HepG2 (cell line): ENCODE results near the gene AGBL1.

Experiments
- BRCA1 ChIP-seq: sonication (generic); formaldehyde crosslinking; IDR thresholded peaks from 2 replicates; pipeline ENCODE4 v1.4.0; 2020; ENCODE audit warnings: missing genetic modification reagents
- CTCF ChIP-seq: sonication (generic); formaldehyde crosslinking; IDR thresholded peaks from 2 replicates; pipeline ENCODE4 v1.5.0; 2020; ENCODE audit warnings: mild to moderate bottlenecking, missing genetic modification reagents, moderate library complexity
- EP300 ChIP-seq, 3 experiments: sonication (generic) in 1 of 3; formaldehyde crosslinking in 1 of 3; IDR thresholded peaks; 2 replicates each; pipeline versions ENCODE4 v1.5.1 to v1.6.1; 2011 to 2020; ENCODE audit warnings: low read depth in 2 of 3, low read length in 2 of 3, borderline replicate concordance in 1 of 3, improper control_type of control experiment in 1 of 3, mild to moderate bottlenecking in 1 of 3, missing genetic modification reagents in 1 of 3, moderate library complexity in 1 of 3
- HDAC2 ChIP-seq: sonication (generic); formaldehyde crosslinking; IDR thresholded peaks from 2 replicates; pipeline ENCODE4 v1.4.0; 2020; ENCODE audit warnings: missing genetic modification reagents
- JUN ChIP-seq: sonication (generic); formaldehyde crosslinking; IDR thresholded peaks from 2 replicates; pipeline ENCODE4 v1.4.0; 2020; ENCODE audit warnings: mild to moderate bottlenecking, missing genetic modification reagents
- RAD21 ChIP-seq: fragments of 450-650 bp; formaldehyde crosslinking; IDR thresholded peaks from 2 replicates; pipeline ENCODE4 v1.5.0; 2020; ENCODE audit warnings: mild to moderate bottlenecking
- RELA ChIP-seq: sonication (generic); formaldehyde crosslinking; IDR thresholded peaks from 2 replicates; pipeline ENCODE4 v1.4.0; 2020; ENCODE audit warnings: missing genetic modification reagents
- ZBTB26 ChIP-seq: IDR thresholded peaks from 2 replicates; pipeline ENCODE4 v1.6.1; 2016; ENCODE audit warnings: missing compliant biosample characterization, missing genetic modification reagents, borderline replicate concordance
- ZNF235 ChIP-seq: sonication (generic); formaldehyde crosslinking; IDR thresholded peaks from 2 replicates; pipeline ENCODE4 v1.8.1; 2023; ENCODE audit warnings: mild to moderate bottlenecking, missing genetic modification reagents, borderline replicate concordance
- ZNF567 ChIP-seq: sonication (generic); formaldehyde crosslinking; IDR thresholded peaks from 2 replicates; pipeline ENCODE4 v1.8.1; 2023; ENCODE audit warnings: mild to moderate bottlenecking, missing genetic modification reagents, borderline replicate concordance
- ZNF598 ChIP-seq: sonication (generic); formaldehyde crosslinking; IDR thresholded peaks from 2 replicates; pipeline ENCODE4 v1.5.1; 2020; ENCODE audit warnings: mild to moderate bottlenecking, missing genetic modification reagents, borderline replicate concordance
- ZSCAN5A ChIP-seq: sonication (generic); formaldehyde crosslinking; IDR thresholded peaks from 2 replicates; pipeline ENCODE4 v1.8.0; 2022; ENCODE audit warnings: mild to moderate bottlenecking, missing genetic modification reagents, borderline replicate concordance

GRCh38 chr15:86664581-86664980 is 584.9 kb downstream of the AGBL1 start:
- no peak for TF ChIP-seq RELA (CRISPR knock-in tag)
- TF ChIP-seq CTCF = no peak
- TF ChIP-seq JUN (CRISPR knock-in tag) = no peak
- TF ChIP-seq EP300 (IDR thresholded peaks at IDR 0.05; ENCODE audit: low read depth in 2 of 2, low read length in 2 of 2) = no peak
- TF ChIP-seq EP300 (CRISPR knock-in tag; IDR thresholded peaks at IDR 0.05; ENCODE audit: borderline replicate concordance) = no peak
- TF ChIP-seq RAD21 (CRISPR knock-in tag) = no peak
- TF ChIP-seq ZSCAN5A (CRISPR knock-in tag) = no peak
- no peak for TF ChIP-seq ZNF567
- TF ChIP-seq ZBTB26 (CRISPR knock-in tag) = no peak
- no peak for TF ChIP-seq HDAC2 (CRISPR knock-in tag)
- TF ChIP-seq BRCA1 (CRISPR knock-in tag) = no peak
- TF ChIP-seq ZNF598 (CRISPR knock-in tag) = no peak
- no peak for TF ChIP-seq ZNF235 (CRISPR knock-in tag)
